Mononuclear cell (primary cell): ENCODE data around the gene LDLRAP1. TPM values are rescaled to one million over a fixed set of nuclear protein-coding genes. Genes with fewer than 3 reads are reported as not detected.
"Not testable (repeated sequence)": the region's sequence is repeated elsewhere in the genome, so short reads cannot be mapped to it uniquely, and the experiment has no call there.

ENCODE experiments used
- H3K27me3 ChIP-seq: 2 replicates; pipeline ENCODE4 v1.6.0; 2011; ENCODE audit warnings: low read length, control low read depth; ENCODE audit not compliant: insufficient read depth
- H3K4me1 ChIP-seq: 2 replicates; pipeline ENCODE4 v1.5.1; 2011; ENCODE audit warnings: mild to moderate bottlenecking, low read length, control low read depth; ENCODE audit not compliant: insufficient read depth
- H3K4me3 ChIP-seq: 2 replicates; pipeline ENCODE4 v1.5.1; 2011; ENCODE audit warnings: mild to moderate bottlenecking, low read length, moderate library complexity
- H3K9me3 ChIP-seq: 2 replicates; pipeline ENCODE4 v1.5.1; 2011; ENCODE audit warnings: low read depth, mild to moderate bottlenecking, control low read depth, low read length
- total RNA-seq: library from RNA; depleted of rRNA; stranded (reverse); fragments of >200 nt; gene quantifications from one replicate; pipeline ENCODE4 v1.2.3, GENCODE V29; 2012

The LDLRAP1 gene
- total RNA-seq, 1 donor = 34.5 TPM

- no peaks in the 10 kb centered on the region for H3K4me1 ChIP-seq
- no peaks in the 10 kb centered on the region for H3K9me3 ChIP-seq
- H3K27me3 ChIP-seq = no peaks in the 10 kb centered on the region
- H3K4me3 ChIP-seq = no peak overlapping the region
Observed at GRCh38 chr1:25586181-25586588, 42.8 kb downstream of the LDLRAP1 start.

- Histone ChIP-seq H3K27me3 (no peaks in the 10 kb centered on the region), H3K4me3 (no peak overlapping the region), H3K9me3 (no peaks in the 10 kb centered on the region), H3K4me1 (no peaks in the 10 kb centered on the region)
Observed at GRCh38 chr1:25587290-25587689, 43.9 kb downstream of the LDLRAP1 start.

GRCh38 chr1:25588224-25588623 lies 44.8 kb downstream of the LDLRAP1 start:
- not testable (repeated sequence) for H3K4me1 ChIP-seq, H3K9me3 ChIP-seq, H3K4me3 ChIP-seq, H3K27me3 ChIP-seq

DNA sequence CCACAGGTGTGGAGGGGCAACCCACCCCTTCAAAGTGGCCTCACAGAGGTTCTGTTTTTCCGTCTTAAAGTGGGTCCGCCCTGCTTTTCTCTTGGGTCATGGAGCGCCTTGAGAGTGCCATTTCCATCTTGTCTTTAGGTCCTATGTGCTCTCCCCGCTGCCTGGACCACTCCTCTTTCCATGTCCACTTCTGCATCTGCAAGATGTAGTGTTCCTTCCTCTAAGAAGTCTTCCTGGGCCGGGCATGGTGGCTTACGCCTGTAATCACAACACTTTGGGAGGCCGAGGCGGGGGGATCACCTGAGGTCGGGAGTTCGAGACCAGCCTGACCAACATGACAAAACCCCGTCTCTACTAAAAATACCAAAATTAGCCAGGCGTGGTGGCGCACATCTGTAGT lies 45.4 kb downstream of the LDLRAP1 start:
- not testable (repeated sequence) for H3K27me3 ChIP-seq, H3K9me3 ChIP-seq, H3K4me1 ChIP-seq, H3K4me3 ChIP-seq

- H3K27me3 ChIP-seq = no peaks in the 10 kb centered on the region
- no peaks in the 10 kb centered on the region for H3K9me3 ChIP-seq
- no peaks in the 10 kb centered on the region for H3K4me1 ChIP-seq
- H3K4me3 ChIP-seq = no peak overlapping the region
Observed at GRCh38 chr1:25590096-25590824, 46.9 kb downstream of the LDLRAP1 start.

GRCh38 chr1:25593861-25594260 lies 50.5 kb downstream of the LDLRAP1 start:
- Histone ChIP-seq H3K9me3 (no peaks in the 10 kb centered on the region), H3K4me1 (no peaks in the 10 kb centered on the region), H3K4me3 (no peak overlapping the region), H3K27me3 (no peaks in the 10 kb centered on the region)

GRCh38 chr1:25594971-25595370 lies 51.6 kb downstream of the LDLRAP1 start:
- H3K27me3 ChIP-seq = no peaks in the 10 kb centered on the region
- H3K9me3 ChIP-seq = no peaks in the 10 kb centered on the region
- no peaks in the 10 kb centered on the region for H3K4me1 ChIP-seq
- H3K4me3 ChIP-seq = no peak overlapping the region

- not testable (repeated sequence) for H3K4me3 ChIP-seq, H3K4me1 ChIP-seq, H3K27me3 ChIP-seq, H3K9me3 ChIP-seq
Observed at GRCh38 chr1:25596641-25597040, 53.2 kb downstream of the LDLRAP1 start.

DNA sequence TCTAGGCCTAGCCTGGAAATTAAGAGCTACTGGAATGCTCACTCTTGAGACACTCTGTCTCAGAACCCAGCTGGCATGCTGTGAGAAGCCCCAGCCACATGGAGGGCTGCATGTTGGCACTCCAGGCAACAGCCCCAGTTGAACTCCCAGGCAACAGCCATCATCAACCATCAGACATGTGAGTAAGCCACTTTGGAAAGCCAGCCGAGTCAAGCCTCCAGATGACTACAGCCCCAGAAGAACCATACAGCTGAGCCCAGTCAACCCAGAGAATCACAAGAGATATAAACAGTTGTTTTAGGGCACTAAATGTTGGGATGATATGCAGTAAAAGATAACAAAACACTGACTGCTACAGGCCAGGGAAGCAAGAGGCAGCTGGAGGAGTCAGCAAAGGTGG lies 55.5 kb downstream of the LDLRAP1 start:
- Histone ChIP-seq H3K4me1 (no peaks in the 10 kb centered on the region), H3K4me3 (no peak overlapping the region), H3K9me3 (no peaks in the 10 kb centered on the region)

GRCh38 chr1:25599969-25600610 lies 56.7 kb downstream of the LDLRAP1 start:
- H3K9me3 ChIP-seq = no peaks in the 10 kb centered on the region
- no peaks in the 10 kb centered on the region for H3K27me3 ChIP-seq
- H3K4me3 ChIP-seq = no peak overlapping the region
- no peaks in the 10 kb centered on the region for H3K4me1 ChIP-seq

More for the DNA sequence above, 55.5 kb downstream of the LDLRAP1 start:
- H3K27me3 ChIP-seq = no peaks in the 10 kb centered on the region

DNA sequence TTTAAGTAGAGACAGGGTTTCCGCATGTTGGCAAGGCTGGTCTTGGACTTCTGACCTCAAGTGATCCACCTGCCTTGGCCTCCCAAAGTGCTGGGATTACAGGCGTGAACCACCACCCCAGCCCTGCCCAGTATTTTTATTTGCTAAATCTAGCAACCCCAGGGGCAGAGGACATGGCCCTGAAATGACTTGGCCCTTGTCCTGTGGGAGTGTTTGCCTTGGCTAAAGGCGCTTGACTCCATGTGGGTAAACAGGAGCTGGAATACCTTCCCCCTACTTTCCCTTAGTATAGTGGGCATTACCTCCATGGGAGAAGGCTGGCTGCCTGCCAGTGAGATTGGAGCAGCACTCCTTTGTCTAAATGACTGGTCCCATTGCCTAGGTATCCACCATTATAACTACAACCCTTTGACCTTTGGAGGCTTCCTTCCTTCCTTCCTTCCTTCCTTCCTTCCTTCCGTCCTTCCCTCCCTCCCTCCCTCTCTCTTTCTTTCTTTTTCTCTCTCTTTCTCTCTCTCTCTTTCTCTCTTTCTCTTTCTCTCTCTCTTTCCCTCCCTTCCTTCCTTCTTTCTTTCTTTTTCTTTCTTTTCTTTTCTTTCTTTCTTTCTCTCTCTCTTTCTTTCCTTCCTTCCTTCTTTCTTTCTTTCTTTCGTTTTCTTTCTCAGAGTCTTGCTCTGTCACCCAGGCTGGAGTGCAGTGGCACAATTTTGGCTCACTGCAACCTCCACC lies 57.7 kb downstream of the LDLRAP1 start:
- H3K4me3 ChIP-seq, H3K9me3 ChIP-seq, H3K4me1 ChIP-seq, H3K27me3 ChIP-seq: not testable (repeated sequence)

GRCh38 chr1:25603779-25604538 lies 60.6 kb downstream of the LDLRAP1 start:
- not testable (repeated sequence) for H3K4me3 ChIP-seq, H3K27me3 ChIP-seq, H3K4me1 ChIP-seq, H3K9me3 ChIP-seq

- H3K4me3 ChIP-seq = no peak overlapping the region
- peaks cover 4% of the 10 kb centered on the region for H3K27me3 ChIP-seq
Observed at GRCh38 chr1:25607123-25607522, 63.7 kb downstream of the LDLRAP1 start.

GRCh38 chr1:25608488-25609178 lies 65.2 kb downstream of the LDLRAP1 start:
- Histone ChIP-seq H3K4me3 (no peak overlapping the region), H3K27me3 (peaks cover 4% of the 10 kb centered on the region), H3K9me3 (no peaks in the 10 kb centered on the region), H3K4me1 (peaks cover 4% of the 10 kb centered on the region)

More at GRCh38 chr1:25607123-25607522, 63.7 kb downstream of the LDLRAP1 start:
- H3K9me3 ChIP-seq = no peaks in the 10 kb centered on the region
- peaks cover 4% of the 10 kb centered on the region for H3K4me1 ChIP-seq
